ENCODE measurements around the gene PSMB11.

- TF ChIP-seq POLR2AphosphoS5 (IDR thresholded peaks at IDR 0.05; ENCODE audit: low read depth, low read length), result no peak
- no peak for TF ChIP-seq REST (IDR thresholded peaks at IDR 0.05; ENCODE audit: insufficient read depth in 1 of 2, low read depth in 2 of 2, low read length in 2 of 2)
- TF ChIP-seq SIN3A (IDR thresholded peaks at IDR 0.05; ENCODE audit: borderline replicate concordance, insufficient read depth, low read length), result no peak
- TF ChIP-seq TAF1 (IDR thresholded peaks at IDR 0.05; ENCODE audit: borderline replicate concordance, insufficient read depth, low read length), result no peak
- TF ChIP-seq FOXP2 (optimal IDR thresholded peaks at IDR 0.05; ENCODE audit: borderline replicate concordance, extremely low read depth, extremely low read length, insufficient read depth), result no peak
Measured at GRCh38 chr14:23054000-23054811, 12.2 kb downstream of the PSMB11 start.
